ENCODE data around the gene SLAMF8.

- TF ChIP-seq CTCF (IDR thresholded peaks at IDR 0.05): no peak
- no peak for TF ChIP-seq POLR2A (IDR thresholded peaks at IDR 0.05)
These were observed 12.6 kb downstream of the SLAMF8 start for GRCh38 chr1:159839116-159839849.
